Bronchial epithelial cell (primary cell): Measurements from ENCODE around the gene RNASE8. TPM values are rescaled to one million over a fixed set of nuclear protein-coding genes. Genes with fewer than 3 reads are reported as not detected.
A peak's percentile ranks its signal among the peaks of the same experiment; 100 is the strongest.

Source experiments
- DNase-seq: peaks from one replicate; pipeline ENCODE4 v3.0.0-alpha.2; 2010; ENCODE audit warnings: low read depth
- FAIRE-seq: peaks from 2 replicates; lab custom pipeline; 2011; peaks lifted over from hg19 to GRCh38; lab: Jason Lieb, UNC
- H3K27me3 ChIP-seq: 2 replicates; pipeline ENCODE4 v1.5.1; 2011; ENCODE audit warnings: low read length; ENCODE audit not compliant: control insufficient read depth, insufficient read depth
- H3K36me3 ChIP-seq: 2 replicates; pipeline ENCODE4 v1.5.1; 2011; ENCODE audit warnings: low read length; ENCODE audit not compliant: control insufficient read depth, insufficient read depth
- H3K4me3 ChIP-seq: 2 replicates; pipeline ENCODE4 v1.5.1; 2011; ENCODE audit warnings: mild to moderate bottlenecking, low read depth, low read length, control low read depth
- CTCF ChIP-seq: IDR thresholded peaks from 2 replicates; pipeline ENCODE4 v1.5.1; 2011; ENCODE audit warnings: mild to moderate bottlenecking, moderate library complexity, low read length, control low read depth, inconsistent platforms; ENCODE audit not compliant: insufficient read depth, severe bottlenecking
- total RNA-seq: library from RNA; depleted of rRNA; stranded (reverse); fragments of >200 nt; gene quantifications from 2 replicates; pipeline ENCODE4 v1.2.1, GENCODE V29; 2014

The RNASE8 gene
- total RNA-seq, 1 donor from 2014 or later, result not detected

GRCh38 chr14:21096978-21097635, 39.5 kb downstream of the RNASE8 start:
- no peak for FAIRE-seq

GRCh38 chr14:21097636-21098075, 40.0 kb downstream of the RNASE8 start:
- FAIRE-seq, result no peak
- H3K4me3 ChIP-seq, result peak overlapping the region; percentile 45
- H3K36me3 ChIP-seq, result no peaks in the 10 kb centered on the region

More at GRCh38 chr14:21096978-21097635, 39.5 kb downstream of the RNASE8 start:
- H3K36me3 ChIP-seq, result peaks cover 2% of the 10 kb centered on the region
- no peak for DNase-seq
- H3K4me3 ChIP-seq, result peak overlapping the region; percentile 45
- no peaks in the 10 kb centered on the region for H3K27me3 ChIP-seq
- TF ChIP-seq CTCF, result no peak

GRCh38 chr14:21098076-21098891, 40.7 kb downstream of the RNASE8 start, which contains the start of gene ZNF219:
Gene ZNF219, minus strand, starts transcription at chr14:21098655. Its CDS starts 5,064 bp downstream, at chr14:21093591.
- FAIRE-seq, result no peak
- H3K27me3 ChIP-seq, result no peaks in the 10 kb centered on the region
- no peaks in the 10 kb centered on the region for H3K36me3 ChIP-seq
- DNase-seq, result peak; percentile 82
- H3K4me3 ChIP-seq, result peak within 1 kb of the TSS; percentile 50
- peak; percentile 2 for TF ChIP-seq CTCF

More at GRCh38 chr14:21097636-21098075, 40.0 kb downstream of the RNASE8 start:
- no peak for TF ChIP-seq CTCF
- H3K27me3 ChIP-seq, result no peaks in the 10 kb centered on the region
- no peak for DNase-seq

- TF ChIP-seq CTCF, result no peak
- Histone ChIP-seq H3K4me3 (peak overlapping the region; percentile 50), H3K36me3 (no peaks in the 10 kb centered on the region), H3K27me3 (no peaks in the 10 kb centered on the region)
- FAIRE-seq (no peak), DNase-seq (no peak)
Measured at GRCh38 chr14:21098892-21099595, 41.4 kb downstream of the RNASE8 start.

GRCh38 chr14:21099596-21099985, 42.0 kb downstream of the RNASE8 start:
- DNase-seq (no peak), FAIRE-seq (no peak)
- TF ChIP-seq CTCF, result no peak
- no peaks in the 10 kb centered on the region for H3K36me3 ChIP-seq
- no peaks in the 10 kb centered on the region for H3K27me3 ChIP-seq
- H3K4me3 ChIP-seq, result peak overlapping the region; percentile 50
